IMR-90 (cell line): ENCODE measurements around the gene FAM47A. TPM values are rescaled to one million over a fixed set of nuclear protein-coding genes. Genes with fewer than 3 reads are reported as not detected.

Experiments
- ATAC-seq: fragments of 200-7000 bp; cut with Tn5 transposase; 2 replicates; pipeline ENCODE4 v1.9.1; 2020; ENCODE audit warnings: low read depth, mild to moderate bottlenecking, moderate library complexity
- BruUV-seq: library from RNA; stranded (reverse); fragments of 400-500 nt; replicated peaks from 2 replicates; lab custom pipeline; 2021; lab: Mats Ljungman, UMichigan
- CTCF ChIA-PET: fragments of 300-600 bp; formaldehyde crosslinking; extraction: SDS; loops from one replicate; lab custom pipeline; 2021; ENCODE audit warnings: antibody characterized with exemption; lab: Yijun Ruan, JAX
- POLR2A ChIA-PET: fragments of 300-600 bp; sonication (Branson Sonifier 250); formaldehyde crosslinking; loops from one replicate; lab custom pipeline; 2022; ENCODE audit warnings: antibody characterized with exemption; ENCODE audit not compliant: unreplicated experiment; lab: Charles Lee
- DNase-seq: peaks from one replicate; pipeline ENCODE4 v3.0.0; 2013
- H2AFZ ChIP-seq: replicated peaks from 2 replicates; pipeline ENCODE3; 2013; ENCODE audit warnings: low read length, mild to moderate bottlenecking; ENCODE audit not compliant: poor library complexity
- H2AK5ac ChIP-seq: 2 replicates; pipeline ENCODE4 v1.6.1; 2013; ENCODE audit warnings: low read depth, low read length, inconsistent platforms
- H2AK9ac ChIP-seq: replicated peaks from 2 replicates; pipeline ENCODE3; 2013; ENCODE audit warnings: mild to moderate bottlenecking, low read depth, low read length, moderate library complexity; ENCODE audit not compliant: poor library complexity
- H2BK120ac ChIP-seq: 2 replicates; pipeline ENCODE4 v1.6.1; 2013; ENCODE audit warnings: low read depth, low read length, inconsistent platforms
- H2BK15ac ChIP-seq: 3 replicates; pipeline ENCODE4 v1.6.1; 2013; ENCODE audit warnings: low read depth, low read length, inconsistent platforms
- H2BK20ac ChIP-seq: 2 replicates; pipeline ENCODE4 v1.6.1; 2013; ENCODE audit warnings: low read depth, mild to moderate bottlenecking, inconsistent platforms, low read length, moderate library complexity
- H2BK5ac ChIP-seq: 2 replicates; pipeline ENCODE4 v1.6.1; 2013; ENCODE audit warnings: mild to moderate bottlenecking, low read depth, low read length, inconsistent platforms; ENCODE audit not compliant: poor library complexity, severe bottlenecking
- H3K14ac ChIP-seq: replicated peaks from 2 replicates; pipeline ENCODE4 v1.6.1; 2013; ENCODE audit warnings: low read depth, low read length, inconsistent platforms
- H3K18ac ChIP-seq: 2 replicates; pipeline ENCODE4 v1.6.1; 2013; ENCODE audit warnings: low read depth, low read length, control low read depth
- H3K23ac ChIP-seq: 2 replicates; pipeline ENCODE4 v1.6.1; 2013; ENCODE audit warnings: low read depth, low read length, inconsistent platforms
- H3K27ac ChIP-seq: 2 replicates; pipeline ENCODE4 v1.5.1; 2013; ENCODE audit warnings: mild to moderate bottlenecking, control low read depth, low read length; ENCODE audit not compliant: insufficient read depth
- H3K27me3 ChIP-seq: 2 replicates; pipeline ENCODE4 v1.6.1; 2013; ENCODE audit warnings: low read length; ENCODE audit not compliant: control insufficient read depth, insufficient read depth
- H3K36me3 ChIP-seq: 2 replicates; pipeline ENCODE4 v1.6.1; 2013; ENCODE audit warnings: low read length, mixed read lengths; ENCODE audit not compliant: control insufficient read depth, insufficient read depth
- H3K4ac ChIP-seq: 2 replicates; pipeline ENCODE4 v1.6.1; 2013; ENCODE audit warnings: low read depth, low read length, inconsistent platforms
- H3K4me1 ChIP-seq: 2 replicates; pipeline ENCODE4 v1.6.1; 2013; ENCODE audit warnings: low read length, mixed read lengths; ENCODE audit not compliant: control insufficient read depth, insufficient read depth
- H3K4me2 ChIP-seq: 2 replicates; pipeline ENCODE4 v1.6.1; 2013; ENCODE audit warnings: low read depth, mild to moderate bottlenecking, control low read depth, low read length, moderate library complexity
- H3K4me3 ChIP-seq: 2 replicates; pipeline ENCODE4 v1.5.1; 2013; ENCODE audit warnings: low read depth, mild to moderate bottlenecking, control low read depth, low read length, moderate library complexity; ENCODE audit not compliant: insufficient read depth
- H3K56ac ChIP-seq: 2 replicates; pipeline ENCODE4 v1.6.1; 2013; ENCODE audit warnings: low read length, inconsistent platforms; ENCODE audit not compliant: insufficient read depth; ENCODE audit errors: extremely low read depth
- H3K79me1 ChIP-seq, 2 experiments: 2 replicates each; pipeline ENCODE4 v1.6.1; 2013; ENCODE audit warnings: low read length in 2 of 2, inconsistent platforms in 1 of 2, low read depth in 1 of 2
- H3K9ac ChIP-seq: 2 replicates; pipeline ENCODE4 v1.6.1; 2013; ENCODE audit warnings: low read depth, low read length, control low read depth
- H3K9me1 ChIP-seq: 2 replicates; pipeline ENCODE4 v1.6.1; 2013; ENCODE audit warnings: low read length, inconsistent platforms; ENCODE audit not compliant: insufficient read depth
- H3K9me3 ChIP-seq: 2 replicates; pipeline ENCODE4 v1.6.1; 2013; ENCODE audit warnings: low read length; ENCODE audit not compliant: control insufficient read depth, insufficient read depth
- H4K20me1 ChIP-seq: 2 replicates; pipeline ENCODE4 v1.6.1; 2013; ENCODE audit warnings: low read length, inconsistent platforms; ENCODE audit not compliant: insufficient read depth
- H4K5ac ChIP-seq: 2 replicates; pipeline ENCODE4 v1.6.1; 2013; ENCODE audit warnings: mild to moderate bottlenecking, low read depth, low read length, control low read depth
- H4K8ac ChIP-seq, 2 experiments: 2 replicates each; pipeline ENCODE4 v1.6.1; 2013; ENCODE audit warnings: low read depth in 2 of 2, low read length in 2 of 2, control low read depth in 1 of 2, inconsistent platforms in 1 of 2
- H4K91ac ChIP-seq: 2 replicates; pipeline ENCODE4 v1.6.1; 2013; ENCODE audit warnings: low read depth, low read length, inconsistent platforms; ENCODE audit not compliant: insufficient read depth
- MAFK ChIP-seq: IDR thresholded peaks from 2 replicates; pipeline ENCODE4 v1.6.1; 2012; ENCODE audit warnings: low read depth, low read length, improper control_type of control experiment
- MAZ ChIP-seq: IDR thresholded peaks from 2 replicates; pipeline ENCODE4 v1.6.1; 2012; ENCODE audit warnings: low read depth, mild to moderate bottlenecking, low read length, improper control_type of control experiment, moderate library complexity, borderline replicate concordance
- MXI1 ChIP-seq: IDR thresholded peaks from 2 replicates; pipeline ENCODE4 v1.6.1; 2012; ENCODE audit warnings: low read depth, mild to moderate bottlenecking, low read length, moderate library complexity, borderline replicate concordance
- RAD21 ChIP-seq: IDR thresholded peaks from 2 replicates; pipeline ENCODE4 v1.6.1; 2012; ENCODE audit warnings: low read length, improper control_type of control experiment
- RCOR1 ChIP-seq: IDR thresholded peaks from 2 replicates; pipeline ENCODE4 v1.6.1; 2012; ENCODE audit warnings: mild to moderate bottlenecking, low read length, improper control_type of control experiment; ENCODE audit not compliant: insufficient replicate concordance
- RFX5 ChIP-seq: IDR thresholded peaks from 2 replicates; pipeline ENCODE4 v1.8.0; 2012; ENCODE audit warnings: low read depth, mild to moderate bottlenecking, low read length, moderate library complexity
- WGBS, 2 experiments: methylation state at CpG; one replicate each; pipeline versions ENCODE4 v1.1.5 to v1.1.7; 2013; ENCODE audit warnings: missing lambda C conversion rate in 2 of 2; ENCODE audit not compliant: insufficient read length in 1 of 2; ENCODE audit errors: extremely low coverage in 2 of 2; 5-methylcytosine and 5-hydroxymethylcytosine counted together
- dilution Hi-C: fragments of 300-500 bp; cut with HindIII; formaldehyde crosslinking; loops from one replicate; pipeline ENCODE4 v1.14.3; 2018; ENCODE audit warnings: low sequenced_read_pairs; ENCODE audit not compliant: unreplicated experiment
- in situ Hi-C: fragments of 300-500 bp; cut with MboI; formaldehyde crosslinking; loops from 3 replicates; pipeline ENCODE4 v1.14.3; 2019; ENCODE audit warnings: low sequenced_read_pairs, inconsistent platforms, mixed read lengths
- intact Hi-C: fragments of 100-400 bp; cut with micrococcal nuclease; formaldehyde crosslinking; loops from 2 replicates; pipeline ENCODE4 v1.10.0; 2022
- polyA plus RNA-seq, 3 experiments: library from polyadenylated mRNA; depleted of rRNA; stranded (reverse); fragments of >200 nt; gene quantifications; 2 replicates each; pipeline ENCODE4 v1.2.3, GENCODE V29; 2012; ENCODE audit warnings: low replicate concordance in 1 of 3
- total RNA-seq: library from RNA; depleted of rRNA; stranded (reverse); fragments of >200 nt; gene quantifications from 2 replicates; pipeline ENCODE4 v1.2.3, GENCODE V29; 2012
- TF ChIP-seq, protein P1 (sequence below): fragments of 150-350 bp; IDR thresholded peaks from 2 replicates; pipeline ENCODE4 v1.6.1; 2016; ENCODE audit warnings: low read depth, mild to moderate bottlenecking, low read length, moderate library complexity, borderline replicate concordance
- TF ChIP-seq, protein P2 (sequence below): conservative IDR thresholded peaks from 2 replicates; pipeline ENCODE4 v1.5.1; 2012; ENCODE audit warnings: mild to moderate bottlenecking, low read depth, low read length, improper control_type of control experiment

Gene FAM47A
- total and polyA plus RNA-seq, 2 of the 4 experiments (the other 2 are of a cell fraction), result not detected

DNA sequence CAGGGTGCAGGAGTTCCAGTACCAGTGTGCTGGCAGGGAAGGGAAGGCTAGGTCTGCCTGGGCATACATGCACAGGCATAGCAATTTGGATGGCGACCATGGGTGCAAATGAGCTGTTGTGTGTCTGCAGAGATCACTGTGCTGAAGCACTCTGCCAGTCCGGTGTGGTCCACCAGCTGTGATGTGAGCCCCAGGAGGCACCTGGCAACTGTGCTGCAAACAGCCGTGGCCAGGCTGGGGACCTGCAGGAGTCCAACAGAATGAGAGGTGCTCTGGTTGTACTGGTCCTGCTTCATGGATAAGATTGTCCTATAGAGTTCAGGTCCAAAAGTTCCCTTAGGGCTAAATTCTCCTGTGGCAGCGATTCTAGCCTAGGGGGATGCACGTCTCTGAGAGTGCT, 6.1 kb downstream of the FAM47A start:
- DNase-seq (no peak), ATAC-seq (no peak)
- no peaks in the 10 kb centered on the region for H3K4me1 ChIP-seq
- no peak overlapping the region for H2AK9ac ChIP-seq
- no peaks in the 10 kb centered on the region for H3K79me1 ChIP-seq
- no CpG with 5 or more reads among the region's 5 CpGs for WGBS, 2 experiments
- no peaks in the 10 kb centered on the region for H3K9me1 ChIP-seq
- ChIA-PET CTCF (no interaction called here), POLR2A (no interaction called here)
- no peak overlapping the region for H4K91ac ChIP-seq
- TF ChIP-seq MXI1 (no peak), MAFK (no peak), MAZ (no peak), RAD21 (no peak), RFX5 (no peak), RCOR1 (no peak)
- TF ChIP-seq, protein P1, sequence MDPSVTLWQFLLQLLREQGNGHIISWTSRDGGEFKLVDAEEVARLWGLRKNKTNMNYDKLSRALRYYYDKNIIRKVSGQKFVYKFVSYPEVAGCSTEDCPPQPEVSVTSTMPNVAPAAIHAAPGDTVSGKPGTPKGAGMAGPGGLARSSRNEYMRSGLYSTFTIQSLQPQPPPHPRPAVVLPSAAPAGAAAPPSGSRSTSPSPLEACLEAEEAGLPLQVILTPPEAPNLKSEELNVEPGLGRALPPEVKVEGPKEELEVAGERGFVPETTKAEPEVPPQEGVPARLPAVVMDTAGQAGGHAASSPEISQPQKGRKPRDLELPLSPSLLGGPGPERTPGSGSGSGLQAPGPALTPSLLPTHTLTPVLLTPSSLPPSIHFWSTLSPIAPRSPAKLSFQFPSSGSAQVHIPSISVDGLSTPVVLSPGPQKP, result no peak
- TF ChIP-seq, protein P2, sequence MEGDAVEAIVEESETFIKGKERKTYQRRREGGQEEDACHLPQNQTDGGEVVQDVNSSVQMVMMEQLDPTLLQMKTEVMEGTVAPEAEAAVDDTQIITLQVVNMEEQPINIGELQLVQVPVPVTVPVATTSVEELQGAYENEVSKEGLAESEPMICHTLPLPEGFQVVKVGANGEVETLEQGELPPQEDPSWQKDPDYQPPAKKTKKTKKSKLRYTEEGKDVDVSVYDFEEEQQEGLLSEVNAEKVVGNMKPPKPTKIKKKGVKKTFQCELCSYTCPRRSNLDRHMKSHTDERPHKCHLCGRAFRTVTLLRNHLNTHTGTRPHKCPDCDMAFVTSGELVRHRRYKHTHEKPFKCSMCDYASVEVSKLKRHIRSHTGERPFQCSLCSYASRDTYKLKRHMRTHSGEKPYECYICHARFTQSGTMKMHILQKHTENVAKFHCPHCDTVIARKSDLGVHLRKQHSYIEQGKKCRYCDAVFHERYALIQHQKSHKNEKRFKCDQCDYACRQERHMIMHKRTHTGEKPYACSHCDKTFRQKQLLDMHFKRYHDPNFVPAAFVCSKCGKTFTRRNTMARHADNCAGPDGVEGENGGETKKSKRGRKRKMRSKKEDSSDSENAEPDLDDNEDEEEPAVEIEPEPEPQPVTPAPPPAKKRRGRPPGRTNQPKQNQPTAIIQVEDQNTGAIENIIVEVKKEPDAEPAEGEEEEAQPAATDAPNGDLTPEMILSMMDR, result no peak
- dilution Hi-C loops (no loop called here), intact Hi-C loops (no loop called here), in situ Hi-C loops (no loop called here)
- BruUV-seq, result no TSS peak
- no peak overlapping the region for H2BK5ac ChIP-seq
- H3K36me3 ChIP-seq, result no peaks in the 10 kb centered on the region
- H4K5ac ChIP-seq, result no peak overlapping the region
- H4K8ac ChIP-seq, result no peak overlapping the region
- H3K23ac ChIP-seq, result no peak overlapping the region
- H3K9me3 ChIP-seq, result peaks cover 10% of the 10 kb centered on the region; the same call in 1 of the 2 replicates
- no peak overlapping the region for H3K27ac ChIP-seq
- no peak overlapping the region for H3K18ac ChIP-seq
- H3K4me2 ChIP-seq, result no peak overlapping the region
- no peak overlapping the region for H2BK20ac ChIP-seq
- no peaks in the 10 kb centered on the region for H4K20me1 ChIP-seq
- H2BK120ac ChIP-seq, result no peak overlapping the region
- no peak overlapping the region for H3K14ac ChIP-seq
- H3K9ac ChIP-seq, result no peak overlapping the region
- H2BK15ac ChIP-seq, result no peak overlapping the region
- no peak overlapping the region for H3K56ac ChIP-seq
- no peak overlapping the region for H3K4me3 ChIP-seq
- H2AFZ ChIP-seq, result no peak overlapping the region
- no peak overlapping the region for H2AK5ac ChIP-seq
- H3K27me3 ChIP-seq, result no peaks in the 10 kb centered on the region
- no peak overlapping the region for H3K4ac ChIP-seq
